TTC549 (cell line): ENCODE data around the gene PPAT.
"Not testable (repeated sequence)": the region's sequence is repeated elsewhere in the genome, so short reads cannot be mapped to it uniquely, and the experiment has no call there.

Experiments used
- FAIRE-seq: peaks from 2 replicates; lab custom pipeline; 2012; peaks lifted over from hg19 to GRCh38; lab: Jason Lieb, UNC

Gene PPAT

GRCh38 chr4:56435140-56435926, at the start of gene PPAT:
TSS of gene PPAT (minus strand) at chr4:56435615. CDS start at chr4:56435477, 138 bp downstream.
- peak; percentile 84 for FAIRE-seq

DNA sequence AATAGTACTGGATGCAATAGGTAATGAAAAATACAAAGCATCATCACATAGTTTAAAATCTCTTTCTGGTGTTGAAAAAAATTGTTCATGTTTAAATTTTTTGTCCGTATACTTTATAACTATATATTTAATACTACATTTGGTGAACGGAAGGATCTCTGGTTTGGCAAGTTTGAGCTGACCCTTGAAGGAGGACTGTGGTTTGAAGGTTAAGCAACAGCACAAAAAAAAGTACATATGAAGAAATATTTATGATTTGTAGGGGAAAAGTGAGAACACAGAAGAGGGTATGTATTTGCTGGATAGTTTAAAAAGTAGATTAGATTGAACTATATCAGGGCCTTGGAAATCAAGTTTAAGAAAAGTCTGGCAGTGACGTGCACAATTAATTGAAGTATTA, 45.3 kb upstream of the PPAT start:
- no peak for FAIRE-seq

DNA sequence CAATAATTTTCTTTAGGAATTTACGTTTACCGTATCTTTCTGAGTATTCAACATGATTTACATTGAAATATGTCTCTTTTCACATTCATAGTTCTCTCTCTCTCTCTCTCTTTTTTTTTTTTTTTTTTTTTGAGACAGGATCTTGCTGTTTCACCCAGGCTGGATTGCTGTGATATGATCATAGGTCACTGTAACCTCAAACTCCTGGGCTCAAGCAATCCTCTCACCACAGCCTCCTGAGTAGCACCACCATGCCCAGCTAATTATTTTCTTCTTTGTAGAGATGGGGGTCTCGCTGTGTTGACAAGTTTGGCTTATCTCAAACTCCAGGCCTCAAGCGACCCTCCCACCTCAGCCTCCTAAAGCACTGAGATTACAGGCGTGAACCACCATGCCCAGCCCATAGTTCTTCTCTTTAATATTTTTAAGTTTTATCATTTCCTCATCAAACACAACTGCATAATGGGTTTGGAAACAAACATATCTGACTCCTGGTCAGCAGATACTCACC, 41.8 kb upstream of the PPAT start:
- FAIRE-seq: no peak

DNA sequence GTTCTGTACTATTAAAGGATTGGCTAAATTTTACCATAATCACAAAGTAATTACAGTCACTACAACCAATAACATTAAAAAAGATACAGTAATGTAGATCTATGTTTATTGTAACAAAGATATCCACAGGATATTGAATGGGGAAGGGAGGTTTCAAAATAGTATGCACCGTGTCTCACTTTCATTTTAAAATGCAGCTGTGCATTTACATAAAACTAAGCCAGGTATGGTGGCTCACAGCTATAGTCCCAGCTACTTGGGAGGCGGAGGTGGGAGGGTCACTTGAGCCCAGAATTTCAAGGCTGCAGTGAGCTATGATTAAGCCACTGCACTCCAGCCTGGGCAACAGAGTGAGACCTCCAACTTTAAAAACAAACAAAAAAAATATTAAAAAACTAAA, 40.5 kb upstream of the PPAT start:
- no peak for FAIRE-seq

GRCh38 chr4:56469489-56470210, 34.2 kb upstream of the PPAT start:
- FAIRE-seq: no peak

GRCh38 chr4:56468097-56468422, 32.6 kb upstream of the PPAT start:
- FAIRE-seq: no peak

DNA sequence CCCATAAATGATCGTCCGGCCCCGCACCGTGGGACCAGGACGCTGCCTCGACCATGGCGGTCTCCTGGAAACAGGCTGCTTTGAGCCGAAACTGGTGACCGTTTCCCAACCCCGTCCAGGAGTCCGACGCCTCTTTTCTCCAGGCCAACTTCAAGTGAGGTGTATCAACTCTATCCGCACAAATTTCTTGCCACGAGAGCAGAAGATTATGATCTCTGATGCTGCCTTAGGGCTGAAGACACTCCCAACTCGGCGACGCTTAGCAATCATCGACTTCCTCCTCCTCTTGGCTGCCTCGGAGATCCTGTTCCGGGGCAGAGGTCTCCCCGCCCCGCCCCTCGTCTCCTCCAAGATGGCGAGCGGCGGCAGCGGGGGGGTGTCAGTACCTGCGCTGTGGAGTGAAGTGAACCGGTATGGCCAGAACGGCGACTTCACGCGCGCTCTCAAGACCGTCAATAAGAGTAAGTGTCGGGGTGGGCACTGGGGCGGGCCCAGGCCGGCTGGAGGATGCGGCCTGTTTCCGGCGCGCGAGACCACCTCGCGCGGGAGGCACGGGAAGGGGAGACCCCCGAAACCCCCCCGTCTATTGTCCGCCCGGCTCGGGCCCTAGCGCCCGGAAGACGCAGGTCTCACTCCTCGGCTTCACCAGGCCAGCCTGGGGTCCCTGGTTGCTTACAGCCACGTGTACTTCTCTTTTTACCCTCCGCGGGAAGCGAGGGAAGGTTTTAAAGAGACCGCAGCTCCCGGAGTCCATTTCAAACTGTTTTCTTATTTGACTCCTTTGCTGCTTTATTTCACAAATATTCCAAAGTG, 32.1 kb upstream of the PPAT start, which contains the start of gene SRP72:
SRP72 (plus strand) TSS at position 334 of the 813 bp plus-strand sequence; CDS start at position 353, 19 bp downstream.
- FAIRE-seq: no peak

DNA sequence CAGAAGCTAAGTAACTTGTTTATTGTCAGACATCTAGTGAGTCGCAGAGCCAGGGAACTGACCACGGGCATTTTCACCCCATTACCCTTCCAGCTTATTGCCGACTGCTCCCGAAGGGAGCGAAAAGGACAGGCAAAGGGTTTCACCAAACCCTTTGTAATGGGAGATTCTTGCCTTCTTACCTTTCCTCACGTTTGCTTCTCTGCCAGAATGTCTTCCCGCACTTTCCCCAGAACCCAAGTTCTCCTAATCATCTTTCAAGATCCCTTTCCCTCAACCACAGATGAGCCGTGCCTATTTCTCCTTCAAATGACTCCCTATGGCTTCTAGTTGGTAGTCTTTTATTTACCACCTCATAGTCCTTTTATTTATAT, 31.5 kb upstream of the PPAT start:
- FAIRE-seq: no peak

- FAIRE-seq: not testable (repeated sequence)
Observed at GRCh38 chr4:56466296-56466761, 30.9 kb upstream of the PPAT start.

GRCh38 chr4:56465599-56466295, 30.3 kb upstream of the PPAT start:
- FAIRE-seq: no peak

DNA sequence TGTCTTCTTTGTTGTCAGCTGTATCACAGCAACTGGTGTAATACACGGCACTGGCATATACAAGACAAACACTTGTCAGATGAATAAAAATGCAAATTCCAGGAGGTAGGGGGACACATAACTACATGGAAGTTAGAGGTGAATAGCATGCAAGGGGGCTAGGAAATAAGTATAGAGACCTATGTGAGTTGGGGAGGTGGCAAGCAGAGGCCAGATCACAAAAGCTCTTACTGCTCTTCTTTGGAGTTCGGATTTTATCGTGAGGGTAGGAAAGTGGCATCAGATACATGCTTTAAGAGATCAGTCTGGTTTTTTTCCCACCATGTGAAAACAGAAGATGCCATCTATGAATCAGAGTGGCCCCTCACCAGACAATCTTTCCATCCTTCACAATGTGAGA, 29.2 kb upstream of the PPAT start:
- FAIRE-seq: no peak

DNA sequence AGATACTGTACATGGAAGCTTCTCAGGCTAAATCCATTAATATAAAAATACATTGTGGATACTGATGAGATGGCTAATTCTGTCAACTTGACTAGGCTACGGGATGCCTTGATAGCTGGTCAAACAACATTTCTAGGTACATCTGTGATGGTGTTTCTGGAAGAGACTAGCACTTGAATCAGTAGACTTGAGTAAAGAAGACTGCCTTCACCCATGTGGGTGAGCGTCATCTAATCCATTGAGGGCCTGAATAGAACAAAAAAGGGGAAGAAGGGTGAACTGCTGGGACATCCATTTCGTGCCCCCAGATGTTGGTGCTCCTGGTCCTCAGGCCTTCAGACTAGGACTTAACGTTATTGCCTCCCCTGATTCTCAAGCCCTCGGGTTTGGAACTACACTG, 28.3 kb upstream of the PPAT start:
- FAIRE-seq: no peak

GRCh38 chr4:56462157-56462556, 26.7 kb upstream of the PPAT start:
- FAIRE-seq: no peak

DNA sequence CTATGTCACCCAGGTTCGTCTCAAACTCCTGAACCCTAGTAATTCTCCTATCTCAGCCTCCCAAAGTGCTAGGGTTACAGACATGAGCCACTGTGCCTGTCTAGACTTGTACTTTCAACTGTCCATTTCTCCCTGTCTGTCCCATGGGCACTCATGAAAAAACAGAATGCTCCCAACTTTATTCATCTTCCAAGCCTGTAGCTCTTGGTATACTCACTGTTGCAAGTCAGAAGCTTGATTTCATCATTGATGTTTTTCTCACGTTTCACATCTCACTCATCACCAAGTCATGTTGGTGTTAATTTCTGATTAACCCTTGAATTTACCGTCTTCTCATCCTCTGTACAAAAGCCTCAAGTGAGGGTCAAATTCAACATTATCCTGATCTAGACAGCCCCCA, 24.7 kb upstream of the PPAT start:
- no peak for FAIRE-seq

- FAIRE-seq: no peak
Observed at GRCh38 chr4:56450342-56450741, 14.9 kb upstream of the PPAT start.

GRCh38 chr4:56449475-56449874, 14.1 kb upstream of the PPAT start:
- FAIRE-seq: not testable (repeated sequence)

DNA sequence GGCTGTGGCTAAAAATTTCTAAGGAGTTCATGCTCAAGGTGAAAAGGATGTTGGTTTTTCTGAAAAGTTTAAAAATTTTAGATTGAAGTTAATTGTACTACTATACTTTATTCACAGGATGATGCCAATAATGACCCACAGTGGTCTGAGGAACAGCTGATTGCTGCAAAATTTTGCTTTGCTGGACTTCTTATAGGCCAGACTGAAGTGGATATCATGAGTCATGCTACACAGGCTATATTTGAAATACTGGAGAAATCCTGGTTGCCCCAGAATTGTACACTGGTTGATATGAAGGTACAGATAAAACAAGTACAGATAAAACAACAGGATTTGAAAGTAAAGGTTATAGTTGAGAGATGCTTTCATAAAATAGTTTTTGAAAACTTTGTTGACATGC, 12.9 kb upstream of the PPAT start:
- FAIRE-seq: no peak

GRCh38 chr4:56445699-56446098, 10.3 kb upstream of the PPAT start:
- no peak for FAIRE-seq

- FAIRE-seq: no peak
Observed at GRCh38 chr4:56444719-56445118, 9.3 kb upstream of the PPAT start.

- FAIRE-seq: no peak
Observed at GRCh38 chr4:56440983-56441382, 5.6 kb upstream of the PPAT start.

- FAIRE-seq: no peak
Observed at GRCh38 chr4:56438766-56439165, 3.4 kb upstream of the PPAT start.

DNA sequence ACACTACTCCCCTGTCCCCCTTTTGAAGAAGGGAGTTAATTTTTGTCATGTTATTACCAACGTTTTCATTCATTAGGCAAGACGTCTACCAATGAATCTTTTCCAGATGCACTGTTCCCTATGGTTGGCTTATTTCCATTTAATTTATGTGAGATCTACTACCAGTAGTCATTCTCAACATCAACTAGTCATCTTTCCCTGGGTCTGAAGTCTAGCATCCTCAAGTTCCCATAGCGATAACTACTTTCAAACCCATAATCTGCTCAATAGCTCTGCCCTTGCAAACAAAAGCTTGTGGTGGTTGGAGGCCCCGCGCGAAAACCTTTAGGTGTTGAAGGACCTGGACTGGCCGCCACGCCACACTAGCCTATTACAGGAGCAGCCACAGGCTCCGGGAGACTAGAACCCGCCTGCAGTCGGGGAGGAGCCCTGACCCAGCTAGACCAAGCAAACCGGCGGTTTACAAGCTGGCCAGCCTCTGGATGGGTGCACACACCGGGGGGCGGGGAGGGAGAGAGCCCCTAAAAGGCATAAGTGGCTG, 746 bp downstream of the PPAT start:
- FAIRE-seq: no peak
